ENCODE results near the gene PRKAG2.

GRCh38 chr7:151560243-151560642 lies 316.7 kb downstream of the PRKAG2 start:
- TF ChIP-seq POLR2A (IDR thresholded peaks at IDR 0.05; ENCODE audit: low read depth, low read length) (no peak), POLR2AphosphoS5 (IDR thresholded peaks at IDR 0.05; ENCODE audit: low read depth, low read length) (no peak)

Data from GM12891 (cell line).